ENCODE results near the gene TBL1XR1. TPM values are rescaled to one million over a fixed set of nuclear protein-coding genes. Genes with fewer than 3 reads are reported as not detected.

TBL1XR1 gene
- total and polyA plus RNA-seq, 8 donors = 14.1 to 93.0 (median 47.2) TPM

DNA sequence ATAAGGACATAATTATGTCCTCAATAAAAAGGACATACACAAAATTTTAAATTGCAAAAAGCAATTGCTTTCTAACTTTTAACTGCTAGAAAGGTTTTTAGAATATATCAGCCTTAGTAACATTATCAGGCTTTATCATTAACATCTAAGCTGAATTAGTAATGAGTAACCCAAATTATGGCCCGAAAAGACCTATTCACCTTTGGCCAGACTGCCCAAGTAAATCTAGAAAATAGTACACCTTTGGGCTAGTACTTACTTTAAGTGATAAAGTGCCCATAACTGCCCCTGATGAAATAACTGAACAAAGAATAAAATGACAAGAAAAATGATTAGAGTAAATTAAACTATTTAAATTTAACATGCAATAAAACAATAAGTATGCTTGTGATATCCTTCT, 117.2 kb downstream of the TBL1XR1 start:
- Histone ChIP-seq H3K36me3 (no peaks in the 10 kb centered on the region), H3K4me3 (no peak overlapping the region), H3K27me3 (no peaks in the 10 kb centered on the region), H3K4me1 (peaks cover 0 to 5% (median 0%) of the 10 kb centered on the region in 3 donors), H3K9me3 (no peaks in the 10 kb centered on the region), H3K27ac (no peak overlapping the region)
- TF ChIP-seq, protein P1, sequence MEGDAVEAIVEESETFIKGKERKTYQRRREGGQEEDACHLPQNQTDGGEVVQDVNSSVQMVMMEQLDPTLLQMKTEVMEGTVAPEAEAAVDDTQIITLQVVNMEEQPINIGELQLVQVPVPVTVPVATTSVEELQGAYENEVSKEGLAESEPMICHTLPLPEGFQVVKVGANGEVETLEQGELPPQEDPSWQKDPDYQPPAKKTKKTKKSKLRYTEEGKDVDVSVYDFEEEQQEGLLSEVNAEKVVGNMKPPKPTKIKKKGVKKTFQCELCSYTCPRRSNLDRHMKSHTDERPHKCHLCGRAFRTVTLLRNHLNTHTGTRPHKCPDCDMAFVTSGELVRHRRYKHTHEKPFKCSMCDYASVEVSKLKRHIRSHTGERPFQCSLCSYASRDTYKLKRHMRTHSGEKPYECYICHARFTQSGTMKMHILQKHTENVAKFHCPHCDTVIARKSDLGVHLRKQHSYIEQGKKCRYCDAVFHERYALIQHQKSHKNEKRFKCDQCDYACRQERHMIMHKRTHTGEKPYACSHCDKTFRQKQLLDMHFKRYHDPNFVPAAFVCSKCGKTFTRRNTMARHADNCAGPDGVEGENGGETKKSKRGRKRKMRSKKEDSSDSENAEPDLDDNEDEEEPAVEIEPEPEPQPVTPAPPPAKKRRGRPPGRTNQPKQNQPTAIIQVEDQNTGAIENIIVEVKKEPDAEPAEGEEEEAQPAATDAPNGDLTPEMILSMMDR (IDR thresholded peaks at IDR 0.05) = no peak
- ATAC-seq = no peak
- intact Hi-C loops (cut with DNase I) = no loop called here
- FAIRE-seq = no peak
- DNase-seq = no peak
- 16 to 32% methylated on average over 1 of the region's 1 CpG for WGBS, 2 donors

DNA sequence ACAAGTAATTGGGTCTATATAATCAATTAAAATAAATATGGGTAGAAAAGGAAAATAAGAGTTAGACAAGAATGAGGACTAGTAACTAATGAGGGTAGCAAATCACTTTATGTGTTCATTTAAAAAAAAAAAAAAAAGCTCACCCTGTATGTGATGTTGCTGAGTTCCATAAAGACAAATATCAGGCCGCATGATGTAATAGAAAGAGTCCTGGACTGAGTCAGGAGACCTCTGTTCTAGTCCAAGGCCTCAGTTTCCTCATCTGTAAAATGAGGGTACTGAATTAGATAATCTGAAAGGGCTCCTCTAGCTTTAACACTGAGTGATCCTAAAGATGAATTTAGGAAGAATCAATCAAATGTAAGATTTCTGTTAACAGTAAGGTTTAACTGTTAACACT, 117.6 kb downstream of the TBL1XR1 start:
- H3K4me3 ChIP-seq = no peak overlapping the region
- H3K9me3 ChIP-seq = no peaks in the 10 kb centered on the region
- no peak for DNase-seq
- WGBS, 2 donors = 90 to 92% methylated on average over 1 of the region's 1 CpG
- ATAC-seq = no peak
- H3K4me1 ChIP-seq = peaks cover 0 to 5% (median 0%) of the 10 kb centered on the region in 3 donors
- H3K27me3 ChIP-seq = no peaks in the 10 kb centered on the region
- no peaks in the 10 kb centered on the region for H3K36me3 ChIP-seq
- no peak overlapping the region for H3K27ac ChIP-seq
- FAIRE-seq = no peak
- intact Hi-C loops (cut with DNase I) = no loop called here
- TF ChIP-seq, protein P1 (IDR thresholded peaks at IDR 0.05) = no peak

DNA sequence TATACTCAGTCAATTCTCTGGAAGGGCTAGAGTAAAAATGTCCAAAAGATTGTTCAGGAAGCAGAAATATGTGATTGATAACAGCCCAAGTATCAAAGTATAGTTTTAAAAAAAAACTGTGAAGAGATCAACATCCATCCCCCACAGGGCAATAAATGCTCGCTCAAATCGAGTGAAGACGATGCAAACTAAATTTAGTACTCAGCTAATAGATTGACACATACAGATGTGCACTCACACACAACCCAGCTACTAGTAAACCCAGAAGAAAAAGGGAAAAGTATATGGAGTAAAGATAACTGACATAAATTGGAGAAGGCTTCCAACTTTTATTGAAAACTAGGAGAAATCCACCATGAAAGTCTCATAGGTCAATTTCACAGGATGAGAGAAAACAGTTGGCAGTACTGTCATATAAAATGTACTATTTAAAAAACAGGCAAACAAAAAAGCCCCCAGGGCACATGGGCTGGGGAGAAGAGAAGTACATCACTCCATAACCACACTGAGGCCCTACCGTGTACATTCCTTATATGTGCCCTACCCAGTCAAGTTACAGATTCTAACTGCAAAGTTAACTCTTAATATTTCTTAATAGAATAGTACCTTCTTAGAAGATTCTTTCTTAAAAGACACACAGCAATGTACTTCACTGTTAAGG, 125.7 kb downstream of the TBL1XR1 start:
- no peak for ATAC-seq
- TF ChIP-seq, protein P1 (IDR thresholded peaks at IDR 0.05) = no peak
- H3K36me3 ChIP-seq = no peaks in the 10 kb centered on the region
- DNase-seq = no peak
- H3K27ac ChIP-seq = no peak overlapping the region
- H3K4me3 ChIP-seq = no peak overlapping the region
- no peak for FAIRE-seq
- WGBS, 2 donors = 85 to 87% methylated on average over 4 of the region's 4 CpGs
- intact Hi-C loops (cut with DNase I) = no loop called here
- H3K9me3 ChIP-seq = no peaks in the 10 kb centered on the region
- H3K4me1 ChIP-seq = no peaks in the 10 kb centered on the region
- H3K27me3 ChIP-seq = no peaks in the 10 kb centered on the region

DNA sequence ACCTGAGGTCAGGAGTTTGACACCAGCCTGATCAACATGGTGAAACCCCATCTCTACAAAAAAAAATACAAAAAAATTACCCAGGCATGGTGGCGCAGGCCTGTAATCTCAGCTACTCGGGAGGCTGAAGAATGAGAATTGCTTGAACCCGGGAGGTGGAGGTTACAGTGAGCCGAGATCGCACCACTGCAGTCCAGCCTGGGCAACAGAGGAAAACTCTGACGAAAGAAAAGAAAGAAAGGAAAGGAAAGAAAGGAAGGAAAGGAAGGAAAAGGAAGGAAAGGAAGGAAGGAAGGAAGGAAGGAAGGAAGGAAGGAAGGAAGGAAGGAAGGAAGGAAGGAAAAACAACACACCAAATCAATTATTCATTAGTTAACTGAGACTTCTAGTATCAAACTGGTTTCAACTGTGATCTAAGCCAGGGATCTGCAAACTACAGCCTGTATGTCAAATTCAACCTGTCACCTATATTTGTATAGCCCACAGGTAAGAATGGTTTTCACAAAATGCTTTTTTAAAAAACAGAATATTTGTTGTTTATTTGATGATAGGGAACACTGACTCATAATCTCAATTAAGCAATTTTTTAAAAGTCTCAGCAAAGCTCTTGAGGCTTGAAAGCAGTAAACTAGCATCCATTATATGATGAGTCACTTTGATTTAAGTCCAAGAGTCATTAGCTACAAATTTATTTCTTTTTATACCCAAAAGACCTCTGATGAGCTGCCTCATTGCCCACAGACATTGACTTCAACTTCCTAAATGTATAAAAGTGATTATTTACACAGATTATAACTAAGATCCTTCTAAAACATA, 127.6 kb downstream of the TBL1XR1 start:
- 96 to 97% methylated on average over 6 of the region's 6 CpGs for WGBS, 2 donors
- intact Hi-C loops (cut with DNase I) = loop anchor here in 1 of 3 donors (10.0 kb wide), 1 partner anchor 125 kb away; the partner anchor contains the start of gene TBL1XR1
- no peaks in the 10 kb centered on the region for H3K27me3 ChIP-seq
- no peak overlapping the region for H3K4me3 ChIP-seq
- peaks cover 0 to 3% (median 0%) of the 10 kb centered on the region in 3 donors for H3K4me1 ChIP-seq
- TF ChIP-seq, protein P1 (IDR thresholded peaks at IDR 0.05) = no peak
- FAIRE-seq (no peak), ATAC-seq (peak in 1 of 4 donors; percentile 22), DNase-seq (no peak)
- no peaks in the 10 kb centered on the region for H3K36me3 ChIP-seq
- no peak overlapping the region for H3K27ac ChIP-seq
- H3K9me3 ChIP-seq = no peaks in the 10 kb centered on the region

Measured in pancreas (tissue), 10 donors.